ENCODE results near the gene TSPAN12. TPM values are rescaled to one million over a fixed set of nuclear protein-coding genes. Genes with fewer than 3 reads are reported as not detected.

The TSPAN12 gene
- total RNA-seq, 1 experiment from 2014 or later = 7.4 TPM

- TF ChIP-seq, protein P1, sequence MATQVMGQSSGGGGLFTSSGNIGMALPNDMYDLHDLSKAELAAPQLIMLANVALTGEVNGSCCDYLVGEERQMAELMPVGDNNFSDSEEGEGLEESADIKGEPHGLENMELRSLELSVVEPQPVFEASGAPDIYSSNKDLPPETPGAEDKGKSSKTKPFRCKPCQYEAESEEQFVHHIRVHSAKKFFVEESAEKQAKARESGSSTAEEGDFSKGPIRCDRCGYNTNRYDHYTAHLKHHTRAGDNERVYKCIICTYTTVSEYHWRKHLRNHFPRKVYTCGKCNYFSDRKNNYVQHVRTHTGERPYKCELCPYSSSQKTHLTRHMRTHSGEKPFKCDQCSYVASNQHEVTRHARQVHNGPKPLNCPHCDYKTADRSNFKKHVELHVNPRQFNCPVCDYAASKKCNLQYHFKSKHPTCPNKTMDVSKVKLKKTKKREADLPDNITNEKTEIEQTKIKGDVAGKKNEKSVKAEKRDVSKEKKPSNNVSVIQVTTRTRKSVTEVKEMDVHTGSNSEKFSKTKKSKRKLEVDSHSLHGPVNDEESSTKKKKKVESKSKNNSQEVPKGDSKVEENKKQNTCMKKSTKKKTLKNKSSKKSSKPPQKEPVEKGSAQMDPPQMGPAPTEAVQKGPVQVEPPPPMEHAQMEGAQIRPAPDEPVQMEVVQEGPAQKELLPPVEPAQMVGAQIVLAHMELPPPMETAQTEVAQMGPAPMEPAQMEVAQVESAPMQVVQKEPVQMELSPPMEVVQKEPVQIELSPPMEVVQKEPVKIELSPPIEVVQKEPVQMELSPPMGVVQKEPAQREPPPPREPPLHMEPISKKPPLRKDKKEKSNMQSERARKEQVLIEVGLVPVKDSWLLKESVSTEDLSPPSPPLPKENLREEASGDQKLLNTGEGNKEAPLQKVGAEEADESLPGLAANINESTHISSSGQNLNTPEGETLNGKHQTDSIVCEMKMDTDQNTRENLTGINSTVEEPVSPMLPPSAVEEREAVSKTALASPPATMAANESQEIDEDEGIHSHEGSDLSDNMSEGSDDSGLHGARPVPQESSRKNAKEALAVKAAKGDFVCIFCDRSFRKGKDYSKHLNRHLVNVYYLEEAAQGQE (IDR thresholded peaks at IDR 0.05; ENCODE audit: low read depth) = no peak
Observed at GRCh38 chr7:120832803-120833202, 25.1 kb downstream of the TSPAN12 start (continued).

- no peak for TF ChIP-seq EZH2phosphoT487 (IDR thresholded peaks at IDR 0.05; ENCODE audit: borderline replicate concordance)
- TF ChIP-seq, protein P2, sequence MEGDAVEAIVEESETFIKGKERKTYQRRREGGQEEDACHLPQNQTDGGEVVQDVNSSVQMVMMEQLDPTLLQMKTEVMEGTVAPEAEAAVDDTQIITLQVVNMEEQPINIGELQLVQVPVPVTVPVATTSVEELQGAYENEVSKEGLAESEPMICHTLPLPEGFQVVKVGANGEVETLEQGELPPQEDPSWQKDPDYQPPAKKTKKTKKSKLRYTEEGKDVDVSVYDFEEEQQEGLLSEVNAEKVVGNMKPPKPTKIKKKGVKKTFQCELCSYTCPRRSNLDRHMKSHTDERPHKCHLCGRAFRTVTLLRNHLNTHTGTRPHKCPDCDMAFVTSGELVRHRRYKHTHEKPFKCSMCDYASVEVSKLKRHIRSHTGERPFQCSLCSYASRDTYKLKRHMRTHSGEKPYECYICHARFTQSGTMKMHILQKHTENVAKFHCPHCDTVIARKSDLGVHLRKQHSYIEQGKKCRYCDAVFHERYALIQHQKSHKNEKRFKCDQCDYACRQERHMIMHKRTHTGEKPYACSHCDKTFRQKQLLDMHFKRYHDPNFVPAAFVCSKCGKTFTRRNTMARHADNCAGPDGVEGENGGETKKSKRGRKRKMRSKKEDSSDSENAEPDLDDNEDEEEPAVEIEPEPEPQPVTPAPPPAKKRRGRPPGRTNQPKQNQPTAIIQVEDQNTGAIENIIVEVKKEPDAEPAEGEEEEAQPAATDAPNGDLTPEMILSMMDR (IDR thresholded peaks at IDR 0.05 in 2 of 3, conservative IDR thresholded peaks at IDR 0.05 in 1 of 3; ENCODE audit: borderline replicate concordance in 1 of 3, insufficient read depth in 1 of 3, low read depth in 2 of 3, low read length in 2 of 3) = no peak
- no peak for TF ChIP-seq CBX3 (IDR thresholded peaks at IDR 0.05; ENCODE audit: low read depth)
- TF ChIP-seq ZBTB33 (IDR thresholded peaks at IDR 0.05; ENCODE audit: extremely low read depth, insufficient replicate concordance, low read length) = no peak
- TF ChIP-seq YY1 (IDR thresholded peaks at IDR 0.05; ENCODE audit: extremely low read depth, insufficient replicate concordance, low read depth, low read length) = no peak
- TF ChIP-seq CEBPB (IDR thresholded peaks at IDR 0.05; ENCODE audit: low read depth) = no peak
- TF ChIP-seq POLR2AphosphoS5 (IDR thresholded peaks at IDR 0.05; ENCODE audit: low read depth, low read length) = no peak
- TF ChIP-seq SRF (IDR thresholded peaks at IDR 0.05; ENCODE audit: low read depth) = no peak
- no peak for TF ChIP-seq EZH2 (IDR thresholded peaks at IDR 0.05)
- TF ChIP-seq ELF1 (IDR thresholded peaks at IDR 0.05; ENCODE audit: borderline replicate concordance, low read depth) = no peak
- TF ChIP-seq, protein P1 (IDR thresholded peaks at IDR 0.05; ENCODE audit: low read depth) = no peak
- TF ChIP-seq SIN3A (IDR thresholded peaks at IDR 0.05; ENCODE audit: low read depth) = no peak
- no peak for TF ChIP-seq ZFX (IDR thresholded peaks at IDR 0.05)
- no peak for TF ChIP-seq POLR2A (IDR thresholded peaks at IDR 0.05; ENCODE audit: borderline replicate concordance, extremely low read depth, insufficient read depth, insufficient read length)
- intact Hi-C loops (cut with micrococcal nuclease) = no loop called here
- H3K4me2 ChIP-seq (ENCODE audit: low read length) = no peak overlapping the region
- no TSS peak for BruUV-seq (replicated peaks)
- POLR2A ChIA-PET = no interaction called here
- H3K79me2 ChIP-seq (ENCODE audit: insufficient read depth, low read length) = no peaks in the 10 kb centered on the region
- CTCF ChIA-PET = no interaction called here
- H4K20me1 ChIP-seq (ENCODE audit: insufficient read depth) = no peaks in the 10 kb centered on the region
- H3K9ac ChIP-seq (ENCODE audit: low read length) = no peak overlapping the region
- no peak for ATAC-seq
- RAD21 ChIA-PET (ENCODE audit: low non-redundant PET in 1 of 2, low total read pairs in 2 of 2, uncharacterized antibody in 2 of 2, unreplicated experiment in 2 of 2) = no interaction called here
- no peak overlapping the region for H3K4me3 ChIP-seq (replicated peaks in 1 of 2; ENCODE audit: low read depth in 1 of 2, low read length in 2 of 2)
- H3K27me3 ChIP-seq (ENCODE audit: insufficient read depth, low read length) = no peaks in the 10 kb centered on the region
- H3K36me3 ChIP-seq (ENCODE audit: control insufficient read depth in 1 of 2, insufficient read depth in 2 of 2, low read length in 2 of 2) = no peaks in the 10 kb centered on the region
- no peak overlapping the region for H3K27ac ChIP-seq (ENCODE audit: low read depth, low read length)
- no peak overlapping the region for H2AFZ ChIP-seq (ENCODE audit: low read depth, low read length, poor library complexity, severe bottlenecking)
- no peaks in the 10 kb centered on the region for H3K4me1 ChIP-seq (ENCODE audit: control insufficient read depth in 1 of 2, insufficient read depth in 2 of 2, low read length in 2 of 2)
- H3K9me2 ChIP-seq (ENCODE audit: insufficient read depth) = no peaks in the 10 kb centered on the region
- DNase-seq (ENCODE audit: low read depth, low spot score) = no peak
- H3K9me3 ChIP-seq (ENCODE audit: control insufficient read depth in 1 of 2, insufficient read depth in 1 of 2, low read depth in 1 of 2, low read length in 2 of 2) = no peaks in the 10 kb centered on the region
Observed at GRCh38 chr7:120831260-120831659, 26.7 kb downstream of the TSPAN12 start.
